ENCODE measurements around the gene TTN.
"Not testable (repeated sequence)": the region's sequence is repeated elsewhere in the genome, so short reads cannot be mapped to it uniquely, and the experiment has no call there.

The TTN gene

DNA sequence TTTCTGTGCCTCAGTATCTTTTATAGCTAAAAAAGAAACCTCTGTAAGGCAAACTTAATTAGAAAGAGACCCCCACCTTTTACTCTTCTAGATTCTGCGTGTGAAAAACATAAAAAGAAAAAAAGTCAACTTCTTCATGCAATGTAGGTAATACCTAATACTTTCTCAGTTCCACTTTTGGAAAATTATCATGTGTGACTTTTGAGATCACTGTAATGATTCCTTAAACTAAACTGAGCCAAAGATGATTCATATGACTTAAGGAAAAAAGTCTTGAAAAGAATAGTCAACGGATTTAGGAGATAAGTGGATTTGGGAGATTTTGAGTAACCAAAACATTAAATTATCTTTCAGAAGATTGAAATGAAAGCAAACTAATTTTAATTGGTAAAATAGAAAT lies 278.0 kb downstream of the TTN start:
- no peak for DNase-seq (ENCODE audit: low spot score)

DNA sequence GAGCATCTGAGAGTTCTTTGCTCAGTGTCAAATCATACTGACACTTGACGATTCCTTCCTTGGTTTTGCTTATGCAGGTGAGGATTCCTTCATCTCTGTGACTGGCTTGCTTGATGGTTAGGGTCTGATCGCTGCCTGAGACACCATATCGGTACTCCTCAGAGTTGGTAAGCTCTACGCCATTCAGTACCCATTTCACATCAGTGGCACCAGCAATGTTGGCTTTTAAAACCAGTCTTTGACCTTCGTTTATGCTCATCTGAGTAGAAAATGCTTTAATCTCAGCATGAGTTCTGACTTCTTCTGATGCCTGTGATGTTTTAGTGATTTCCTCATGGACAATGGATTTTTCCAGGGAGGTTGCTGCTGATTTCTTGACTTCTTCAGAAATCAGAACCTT lies 278.6 kb downstream of the TTN start:
- no peak for DNase-seq (ENCODE audit: low spot score)

DNA sequence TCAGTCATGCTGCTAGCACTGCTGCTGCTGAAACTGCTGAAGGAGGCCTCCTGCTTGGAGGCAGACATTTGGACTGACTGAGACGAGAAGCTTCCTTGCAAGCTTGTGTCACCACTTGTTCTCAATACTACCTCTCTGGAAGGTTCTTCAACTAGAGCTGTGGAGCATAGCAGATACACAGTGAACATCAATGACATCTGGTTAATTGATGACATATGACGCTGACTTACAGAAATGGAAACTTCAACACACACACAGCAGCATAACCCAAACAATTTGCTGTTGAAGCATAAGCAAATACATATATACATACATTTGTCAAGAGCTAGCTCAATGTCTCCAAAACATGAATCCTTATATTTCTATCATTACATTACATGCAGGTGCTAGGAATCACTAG lies 279.6 kb downstream of the TTN start:
- no peak for DNase-seq (ENCODE audit: low spot score)

DNA sequence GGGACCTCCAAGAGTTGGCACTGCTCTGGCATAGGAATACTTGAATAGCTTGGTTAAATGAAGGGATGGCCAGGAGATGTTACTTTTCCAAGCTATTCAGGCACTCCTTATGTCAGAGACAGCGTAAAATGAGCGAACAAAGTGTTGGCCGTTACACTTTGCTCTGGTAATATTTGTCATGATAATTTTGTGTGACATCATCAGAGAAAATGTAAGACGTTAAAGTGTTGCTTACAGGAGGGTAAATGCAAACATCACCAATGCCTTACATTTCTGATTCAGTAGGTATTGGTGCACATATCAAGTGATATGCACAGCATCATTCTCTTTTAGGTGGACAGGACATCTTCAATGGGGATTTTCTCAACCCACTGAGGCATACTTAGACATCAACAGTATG lies 281.0 kb downstream of the TTN start:
- DNase-seq (ENCODE audit: low spot score): no peak

DNA sequence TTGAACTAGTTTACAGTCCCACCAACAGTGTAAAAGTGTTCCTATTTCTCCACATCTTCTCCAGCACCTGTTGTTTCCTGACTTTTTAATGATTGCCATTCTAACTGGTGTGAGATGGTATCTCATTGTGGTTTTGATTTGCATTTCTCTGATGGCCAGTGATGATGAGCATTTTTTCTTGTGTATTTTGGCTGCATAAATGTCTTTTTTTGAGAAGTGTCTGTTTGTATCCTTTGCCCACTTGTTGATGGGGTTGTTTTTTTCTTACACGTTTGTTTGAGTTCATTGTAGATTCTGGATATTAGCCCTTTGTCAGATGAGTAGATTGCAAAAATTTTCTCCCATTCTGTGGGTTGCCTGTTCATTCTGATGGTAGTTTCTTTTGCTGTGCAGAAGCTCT lies 281.8 kb downstream of the TTN start:
- not testable (repeated sequence) for DNase-seq (ENCODE audit: low spot score)

DNA sequence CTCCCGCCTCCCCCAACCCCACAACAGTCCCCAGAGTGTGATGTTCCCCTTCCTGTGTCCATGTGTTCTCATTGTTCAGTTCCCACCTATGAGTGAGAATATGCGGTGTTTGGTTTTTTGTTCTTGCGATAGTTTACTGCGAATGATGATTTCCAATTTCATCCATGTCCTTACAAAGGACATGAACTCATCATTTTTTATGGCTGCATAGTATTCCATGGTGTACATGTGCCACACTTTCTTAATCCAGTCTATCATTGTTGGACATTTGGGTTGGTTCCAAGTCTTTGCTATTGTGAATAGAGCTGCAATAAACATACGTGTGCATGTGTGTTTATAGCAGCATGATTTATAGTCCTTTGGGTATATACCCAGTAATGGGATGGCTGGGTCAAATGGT lies 282.2 kb downstream of the TTN start:
- DNase-seq (ENCODE audit: low spot score): not testable (repeated sequence)

DNA sequence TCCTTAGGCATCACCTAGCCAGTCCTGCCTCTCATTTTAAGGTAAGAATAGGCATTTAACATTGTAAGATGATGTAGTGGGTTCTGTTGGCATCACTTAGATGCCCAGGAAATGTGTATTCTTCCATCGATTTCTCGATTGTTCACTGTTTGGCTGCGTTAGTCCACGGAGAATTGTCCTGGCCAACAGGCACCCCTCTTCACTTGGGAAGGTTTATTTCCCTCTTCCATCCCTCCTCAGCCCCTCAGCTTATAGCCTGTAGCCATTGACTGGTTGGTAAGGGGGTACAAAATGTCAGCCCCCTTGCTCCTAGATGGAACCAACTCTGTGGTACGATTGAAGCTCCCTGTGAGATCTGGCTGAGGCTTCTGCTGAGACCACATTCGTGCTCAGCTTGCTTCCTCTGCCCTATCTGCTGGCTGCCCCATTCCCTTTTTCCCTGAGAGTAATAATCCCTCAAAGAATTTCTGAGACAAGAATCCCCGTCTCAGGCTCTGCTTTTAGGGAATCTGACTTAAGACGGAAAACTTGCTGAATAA lies 283.6 kb downstream of the TTN start:
- DNase-seq (ENCODE audit: low spot score): peak; percentile 16

DNA sequence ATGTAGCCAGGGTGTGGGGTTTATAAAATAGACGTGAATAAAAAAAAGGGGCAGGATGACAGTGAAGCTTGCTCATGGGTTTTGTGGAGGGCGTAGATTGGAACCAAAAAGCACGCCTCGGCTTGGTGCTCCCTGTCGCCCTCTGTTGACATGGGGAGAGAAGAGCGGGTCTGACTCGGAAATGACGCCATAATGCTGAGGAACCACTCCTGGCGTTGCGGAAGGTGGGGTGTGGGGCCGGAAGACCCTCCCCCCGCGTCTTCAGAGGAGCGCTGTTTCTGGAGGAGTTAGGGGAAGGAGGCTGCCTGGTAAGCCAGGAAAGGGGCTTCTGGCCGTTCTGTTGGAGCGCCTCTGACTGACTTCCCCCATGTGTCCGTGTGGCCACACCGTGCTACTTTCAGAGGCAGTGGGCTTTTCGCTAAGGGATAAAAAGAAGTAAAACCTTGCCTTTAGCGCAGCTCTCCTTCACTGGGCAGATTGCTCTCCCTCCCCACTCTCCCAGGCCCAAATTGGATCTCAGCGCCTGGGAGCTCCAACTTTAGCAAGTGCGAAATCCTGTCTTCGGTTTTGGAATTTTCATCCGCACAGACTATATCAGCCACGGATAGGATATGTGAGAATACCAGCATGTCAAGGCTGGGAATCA lies 284.1 kb downstream of the TTN start:
- peak; percentile 93 for DNase-seq (ENCODE audit: low spot score)

DNA sequence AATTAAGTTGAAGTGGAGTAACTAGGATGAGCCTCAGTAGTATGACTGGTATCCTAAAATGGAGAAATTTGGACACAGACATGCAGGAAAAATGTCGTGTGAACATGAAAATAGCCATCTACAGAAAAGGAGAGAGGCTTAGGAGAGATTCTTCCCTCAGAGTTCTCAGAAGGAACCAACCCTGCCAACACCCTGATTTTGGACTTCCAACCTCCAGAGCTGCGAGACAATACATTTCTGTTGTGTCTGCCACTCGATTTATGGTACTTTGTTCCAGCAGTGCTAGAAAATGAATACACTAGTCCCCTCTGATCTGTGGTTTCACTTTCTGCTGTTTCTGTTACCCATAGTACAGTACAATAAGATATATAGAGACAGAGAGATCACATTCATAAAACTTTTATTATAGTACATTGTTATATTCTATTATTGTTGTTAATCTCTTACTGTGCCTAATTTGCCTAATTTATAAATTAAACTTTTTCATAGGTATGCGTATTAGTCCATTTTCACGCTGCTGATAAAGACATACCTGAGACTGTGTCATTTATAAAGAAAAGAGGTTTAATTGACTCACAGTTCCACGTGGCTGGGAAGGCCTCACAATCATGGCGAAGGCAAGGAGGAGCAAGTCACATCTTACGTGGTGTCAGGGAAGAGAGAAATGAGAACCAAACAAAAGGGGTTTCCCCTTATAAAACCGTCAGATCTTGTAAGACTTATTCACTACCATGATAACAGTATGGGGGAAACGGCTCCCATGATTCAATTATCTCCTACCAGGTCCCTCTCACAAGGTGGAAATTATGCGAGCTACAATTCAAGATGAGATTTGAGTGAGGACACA lies 285.7 kb downstream of the TTN start:
- DNase-seq (ENCODE audit: low spot score): no peak

DNA sequence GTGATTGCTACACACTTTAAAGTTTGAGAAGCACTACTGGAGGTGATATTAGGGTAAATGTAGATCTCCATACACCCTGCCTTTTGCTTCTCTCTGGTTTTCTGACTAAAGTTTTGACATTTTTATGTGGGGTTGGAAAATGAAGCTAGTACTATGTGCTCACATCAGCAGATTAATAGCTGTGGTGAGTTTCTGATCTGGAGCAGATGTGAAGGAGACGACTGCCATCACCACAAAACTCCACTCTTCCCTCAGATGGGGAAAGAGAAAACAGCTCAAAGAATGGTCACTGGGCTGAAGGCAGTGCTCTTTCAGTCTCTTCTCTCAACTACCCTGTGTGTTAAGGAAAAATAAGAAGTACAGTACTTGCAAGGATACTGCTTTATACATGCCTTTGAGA lies 289.7 kb downstream of the TTN start:
- DNase-seq (ENCODE audit: low spot score): peak; percentile 25

DNA sequence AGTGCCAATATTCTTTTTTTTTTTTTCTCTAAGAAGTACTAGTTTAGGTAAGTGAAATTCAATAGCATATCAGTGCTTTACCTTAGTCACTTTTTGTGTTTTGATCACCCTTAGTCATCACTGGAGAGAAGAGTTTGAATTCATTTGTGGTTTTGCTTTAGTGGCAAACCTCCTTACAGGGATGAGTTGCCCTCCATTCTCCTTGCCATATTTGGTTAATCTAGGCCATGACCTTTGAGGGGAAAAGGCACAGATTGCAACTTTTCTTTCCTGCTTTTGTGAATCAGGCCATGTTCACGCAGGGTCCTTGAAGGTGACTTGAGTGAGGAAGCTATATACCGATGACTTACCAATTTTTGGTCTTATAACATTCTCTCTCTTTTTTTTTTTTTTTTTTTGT lies 292.6 kb downstream of the TTN start:
- peak; percentile 21 for DNase-seq (ENCODE audit: low spot score)

DNA sequence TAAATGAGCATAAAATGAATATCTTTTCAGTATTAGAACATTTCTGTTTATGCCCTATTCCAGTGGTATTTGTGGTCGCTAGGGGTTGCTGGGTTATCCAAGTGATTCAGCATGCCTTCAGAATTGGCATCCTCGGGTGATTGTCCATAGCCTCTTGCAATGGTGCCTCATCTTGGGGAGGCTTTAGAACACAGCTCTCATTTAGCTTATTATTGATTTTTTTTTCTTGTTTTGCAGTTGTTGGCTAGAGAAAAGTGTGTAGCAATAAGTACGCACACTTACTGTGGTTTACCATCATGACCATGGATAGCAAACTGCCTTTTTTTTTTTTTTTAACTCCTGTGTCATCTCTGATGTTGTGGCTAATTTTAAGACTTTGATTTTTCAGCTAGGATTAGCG lies 293.3 kb downstream of the TTN start:
- DNase-seq (ENCODE audit: low spot score): peak; percentile 8

DNA sequence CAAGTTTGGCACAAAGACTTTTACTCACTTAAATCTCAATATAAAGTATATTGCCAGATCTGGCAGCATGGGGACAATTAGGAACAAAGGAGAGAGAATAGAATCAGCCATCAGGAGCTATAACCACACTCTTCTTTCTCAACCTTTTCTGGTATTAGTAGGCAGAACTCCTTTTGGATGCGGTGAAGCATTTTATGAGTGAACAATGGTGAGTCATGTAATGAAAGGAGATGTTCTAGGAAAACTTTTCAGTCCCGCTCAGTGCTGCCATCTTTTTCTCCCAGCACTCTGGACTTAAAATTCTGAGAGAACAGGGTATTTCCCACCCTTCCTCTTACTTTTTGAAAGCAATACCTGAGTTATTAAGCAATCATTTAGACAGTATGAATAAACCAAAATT lies 294.7 kb downstream of the TTN start:
- DNase-seq (ENCODE audit: low spot score): peak; percentile 7

DNA sequence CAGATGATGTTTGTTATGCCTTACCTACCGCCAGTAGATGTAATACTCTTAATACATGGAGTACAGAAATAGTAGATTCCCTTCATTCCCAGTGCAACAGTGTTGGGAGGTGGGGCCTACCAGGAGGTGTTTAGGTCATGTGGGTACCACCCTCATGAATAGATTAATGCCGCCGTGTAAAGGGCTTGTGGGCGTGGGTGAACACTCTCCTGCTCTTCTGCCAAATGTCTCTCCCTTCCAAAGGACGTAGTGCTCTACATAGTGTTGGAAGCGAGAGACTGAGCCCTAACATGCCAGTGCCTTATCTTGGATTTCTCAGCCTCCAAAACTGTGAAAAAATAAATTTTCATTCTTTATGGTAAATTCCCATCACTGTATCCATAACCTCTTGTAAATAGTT lies 296.8 kb downstream of the TTN start:
- no peak for DNase-seq (ENCODE audit: low spot score)

DNA sequence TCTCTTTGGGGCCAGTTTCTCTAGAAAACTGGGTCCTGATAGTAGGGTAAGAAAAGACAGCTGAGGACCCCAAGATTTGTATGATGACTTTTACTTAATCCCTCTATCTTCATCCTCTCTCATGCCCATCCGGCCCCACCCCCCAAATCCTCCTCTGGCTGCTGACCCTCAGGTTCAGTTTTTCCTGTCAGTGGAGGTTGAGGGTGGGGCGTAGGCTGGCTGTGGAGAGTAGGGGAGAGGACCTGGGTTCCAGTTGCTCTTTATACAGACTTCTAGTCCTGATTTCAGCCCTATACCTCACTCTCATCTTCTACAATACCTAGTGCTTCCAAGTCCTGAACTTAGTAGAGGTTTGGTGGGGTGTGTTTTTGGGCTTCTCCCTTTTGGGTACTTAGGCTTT lies 298.6 kb downstream of the TTN start:
- no peak for DNase-seq (ENCODE audit: low spot score)

DNA sequence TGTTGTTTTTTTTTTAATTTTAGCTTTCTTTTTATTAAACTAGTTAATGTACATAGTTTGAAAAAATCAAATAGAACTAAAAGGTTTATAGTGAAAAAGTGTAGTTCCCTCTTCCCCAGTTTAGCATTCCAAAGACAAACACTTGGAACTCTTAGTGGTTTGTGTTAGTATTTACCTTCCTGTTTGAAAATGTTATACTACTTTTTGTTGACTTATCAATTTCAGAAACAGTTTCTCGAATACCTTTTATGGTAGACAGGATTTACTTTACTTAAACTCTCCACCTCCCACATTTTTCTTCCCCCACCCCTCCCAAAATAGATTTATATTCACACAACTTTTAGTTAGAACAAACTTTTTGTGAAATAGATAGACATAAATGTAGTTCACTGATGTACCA lies 300.3 kb downstream of the TTN start:
- DNase-seq (ENCODE audit: low spot score): no peak

DNA sequence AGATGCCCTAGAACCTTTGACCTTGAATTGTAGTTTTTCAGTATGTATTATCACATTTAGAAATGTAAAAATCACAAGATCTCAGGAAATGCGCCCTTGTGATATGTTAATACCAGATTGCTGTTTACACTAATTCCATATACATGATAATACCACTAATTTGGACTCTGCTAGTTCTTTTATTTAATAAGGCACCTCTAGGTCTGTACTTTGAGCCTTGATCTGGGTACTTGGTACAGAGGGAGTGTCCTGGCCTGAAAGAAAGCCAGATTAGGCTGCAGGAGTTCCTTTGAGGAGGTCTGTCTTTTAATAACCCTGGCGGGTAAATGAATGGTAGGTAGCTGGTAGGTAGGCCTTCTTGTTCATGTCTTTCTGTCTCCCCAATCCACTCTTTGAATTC lies 300.7 kb downstream of the TTN start:
- DNase-seq (ENCODE audit: low spot score): no peak

DNA sequence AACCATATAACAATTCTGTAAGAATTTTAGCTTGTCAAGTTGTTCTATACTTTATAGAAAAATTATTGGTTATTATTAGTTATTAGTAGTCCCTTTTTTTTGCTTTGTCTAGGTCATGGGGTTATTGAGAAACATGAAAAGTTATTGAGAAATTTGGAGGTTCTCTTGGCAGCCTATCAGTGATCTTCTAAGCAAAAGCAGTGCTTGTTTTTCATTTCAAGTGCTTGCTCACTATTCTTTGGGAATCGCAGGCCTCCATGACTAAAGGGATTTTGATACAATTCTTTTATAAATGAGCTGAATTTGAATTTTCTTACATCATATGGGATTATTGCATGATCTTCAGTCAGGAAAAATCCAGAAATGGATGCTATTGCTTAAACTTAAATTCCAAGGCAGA lies 301.1 kb downstream of the TTN start:
- DNase-seq (ENCODE audit: low spot score): no peak

DNA sequence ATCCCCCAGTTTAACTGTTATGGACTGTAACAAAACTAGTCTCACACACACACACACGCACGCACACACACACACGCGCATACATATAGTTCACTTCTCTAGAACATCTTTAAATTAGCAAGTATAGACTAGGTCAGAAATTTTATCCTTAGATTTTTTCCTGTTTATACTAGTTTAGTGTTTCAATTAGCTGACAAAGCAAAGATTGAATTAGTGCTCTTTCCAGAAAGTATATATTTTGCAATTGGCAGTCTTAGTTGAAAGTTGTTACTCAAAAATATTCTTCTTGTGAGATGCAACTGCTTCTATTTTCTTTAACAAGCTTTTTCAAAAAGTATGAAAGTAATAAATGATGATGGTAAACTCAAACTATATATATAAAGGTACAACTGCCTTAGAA lies 304.5 kb downstream of the TTN start:
- DNase-seq (ENCODE audit: low spot score): no peak

DNA sequence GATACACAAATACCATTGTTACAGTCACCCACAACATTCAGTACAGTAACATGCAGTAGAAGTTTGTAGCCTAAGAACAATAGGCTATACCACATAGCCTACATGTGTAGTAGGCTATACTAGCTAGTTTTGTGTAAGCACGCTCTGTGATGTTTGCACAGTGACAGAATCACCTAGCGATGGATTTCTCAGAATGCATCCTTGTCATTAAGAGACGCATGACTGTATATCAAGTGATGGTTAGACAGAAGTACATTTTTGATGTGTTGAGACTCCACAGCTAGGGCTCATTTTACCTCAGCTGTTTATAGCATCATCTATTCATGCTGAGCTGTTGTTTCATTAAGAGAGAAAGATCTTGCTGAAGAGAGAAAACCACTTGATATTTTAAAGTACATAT lies 307.6 kb downstream of the TTN start:
- DNase-seq (ENCODE audit: low spot score): no peak

DNA sequence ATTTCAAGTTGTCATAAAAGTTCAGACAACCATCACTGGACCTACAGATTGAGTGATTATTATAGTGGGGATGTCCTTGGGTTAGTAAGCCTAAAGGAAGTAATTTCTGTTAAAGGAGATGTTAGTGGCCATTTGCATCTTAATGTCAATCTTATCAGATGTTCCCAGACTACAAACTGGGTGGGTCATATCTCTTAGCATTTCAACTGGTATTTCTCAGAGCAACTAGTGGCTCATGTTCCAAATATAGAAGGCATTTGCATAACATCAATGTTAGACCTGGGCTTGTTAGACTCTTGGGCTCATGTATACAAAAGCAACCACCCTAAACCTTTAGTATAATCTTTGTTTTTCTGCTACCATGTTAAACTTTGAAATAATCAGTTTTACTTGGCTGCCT lies 309.1 kb downstream of the TTN start:
- no peak for DNase-seq (ENCODE audit: low spot score)

DNA sequence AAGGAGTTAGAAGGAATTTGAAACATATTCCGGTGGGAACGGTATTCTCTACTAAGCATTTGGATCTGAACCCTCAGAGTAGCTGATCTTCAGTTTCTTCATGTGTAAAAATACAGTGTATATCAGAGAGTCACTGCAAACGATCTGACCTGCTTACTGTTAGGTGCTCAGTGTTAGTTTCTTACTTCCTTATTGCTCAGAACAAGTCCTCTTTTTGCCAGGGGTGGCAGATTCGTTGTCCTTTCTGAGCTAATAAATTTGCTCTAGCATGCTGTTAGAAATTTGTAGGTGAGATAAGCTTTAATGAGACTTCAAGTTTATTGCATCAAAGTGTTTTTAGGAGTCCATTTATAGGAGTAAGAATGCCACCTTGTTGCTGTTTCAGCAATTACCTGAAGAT lies 311.2 kb downstream of the TTN start:
- no peak for DNase-seq (ENCODE audit: low spot score)

DNA sequence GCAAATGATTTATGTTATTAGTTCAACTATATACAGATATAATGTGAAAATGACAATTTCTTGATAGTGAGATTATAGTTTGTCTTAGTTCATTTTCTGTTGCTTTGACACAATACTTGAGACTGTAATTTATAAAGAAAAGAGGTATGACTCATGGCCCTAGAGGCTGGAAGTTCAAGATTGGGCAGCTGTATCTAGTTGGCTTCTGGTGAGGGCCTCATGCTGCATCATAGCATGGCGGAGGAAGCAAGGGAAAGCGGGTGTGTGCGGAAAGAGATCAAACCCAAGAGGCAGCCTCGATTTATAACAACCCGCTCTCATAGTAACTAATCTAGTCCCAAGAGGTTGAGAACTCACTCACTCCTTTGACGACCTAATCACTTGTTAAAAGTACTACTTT lies 315.6 kb downstream of the TTN start:
- no peak for DNase-seq (ENCODE audit: low spot score)

DNA sequence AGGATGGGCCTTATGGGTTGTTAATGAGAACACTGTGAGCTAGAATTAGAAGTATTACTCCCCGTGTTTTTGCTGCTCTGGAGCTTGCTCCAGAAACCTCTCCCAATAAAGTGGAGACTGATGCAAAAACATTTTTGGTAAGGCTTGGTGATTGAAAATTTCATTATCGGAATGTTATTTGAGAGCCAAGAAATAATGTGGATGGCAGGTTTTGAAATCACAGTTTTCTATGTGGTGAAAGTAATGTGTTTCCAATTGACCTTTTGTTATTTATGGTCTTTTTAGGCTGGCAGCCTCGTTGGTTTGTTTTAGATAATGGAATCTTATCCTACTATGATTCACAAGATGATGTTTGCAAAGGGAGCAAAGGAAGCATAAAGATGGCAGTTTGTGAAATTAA lies 321.9 kb downstream of the TTN start:
- DNase-seq (ENCODE audit: low spot score): peak; percentile 16

Measured in GM03348 (cell line).